HG03280 (cell line): ENCODE data around the gene RBPMS2.

Experiments used
- ATAC-seq: cut with Tn5 transposase; IDR thresholded peaks from one replicate; pipeline ENCODE4 v1.9.1; 2021; ENCODE audit warnings: mild to moderate bottlenecking, moderate library complexity; ENCODE audit not compliant: unreplicated experiment

Gene RBPMS2

GRCh38 chr15:64731805-64732151 lies 43.6 kb downstream of the RBPMS2 start:
- ATAC-seq, result no peak

- ATAC-seq, result peak; percentile 64
Observed at GRCh38 chr15:64731012-64731804, 44.2 kb downstream of the RBPMS2 start.

GRCh38 chr15:64730151-64730550 lies 45.2 kb downstream of the RBPMS2 start:
- no peak for ATAC-seq

DNA sequence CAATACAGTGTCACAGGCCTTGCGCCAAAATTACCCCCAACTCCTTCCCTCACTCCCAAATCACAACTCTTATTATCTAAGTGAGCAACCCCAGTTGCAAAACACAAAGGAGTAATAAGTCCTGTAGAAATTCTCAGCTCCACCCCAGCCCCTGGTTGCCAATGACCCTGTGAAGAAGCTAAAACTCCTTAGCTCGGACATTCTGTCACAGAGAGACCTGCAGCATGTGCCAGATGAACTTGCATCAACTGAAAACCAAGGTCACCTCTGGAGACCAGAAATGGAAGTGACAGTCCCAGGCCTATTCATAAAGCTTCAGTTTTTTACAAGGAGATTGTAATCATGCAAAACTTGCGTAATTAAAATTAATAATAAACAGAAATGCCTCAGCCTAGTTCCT lies 55.2 kb downstream of the RBPMS2 start:
- ATAC-seq, result no peak

DNA sequence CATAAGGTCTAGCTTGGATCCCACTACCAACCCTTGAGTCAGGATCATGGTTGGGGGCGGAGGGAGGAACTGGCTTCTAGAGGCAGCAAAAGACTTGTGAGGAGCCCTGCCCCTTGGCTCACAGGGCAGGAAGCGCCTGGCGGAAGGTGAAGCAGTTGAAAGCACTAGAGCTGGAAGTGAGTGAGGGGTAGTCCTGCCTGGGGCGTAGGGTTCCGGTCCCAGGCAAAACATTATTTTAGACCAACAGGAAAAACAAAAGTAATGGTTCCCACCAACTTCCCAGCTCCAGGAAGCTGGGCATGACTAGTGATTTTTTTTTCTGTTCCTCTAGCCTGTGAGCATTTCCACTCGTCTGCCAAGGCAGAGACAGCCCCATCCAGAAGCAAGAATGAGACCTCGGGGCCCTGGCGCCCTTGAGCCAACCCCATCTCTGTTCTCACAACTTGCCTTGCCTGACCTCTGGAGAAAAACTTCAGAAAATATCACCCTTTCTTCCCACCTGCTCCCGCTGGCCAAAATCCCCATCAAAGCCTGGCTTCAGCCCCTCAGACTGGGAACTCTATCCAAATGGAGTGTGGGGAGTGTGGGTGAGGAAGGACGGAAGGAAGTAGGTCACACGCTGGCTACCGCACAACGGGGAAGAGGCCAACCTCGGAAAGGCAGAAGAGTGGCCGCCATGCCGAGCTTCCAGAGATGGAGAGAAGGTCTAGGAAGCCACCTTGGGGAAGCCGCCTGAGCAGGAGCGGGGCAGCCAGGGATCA lies 57.5 kb downstream of the RBPMS2 start:
- no peak for ATAC-seq

- ATAC-seq, result no peak
Observed at GRCh38 chr15:64717130-64717529, 58.3 kb downstream of the RBPMS2 start.

- no peak for ATAC-seq
Observed at GRCh38 chr15:64716452-64716851, 58.9 kb downstream of the RBPMS2 start.

DNA sequence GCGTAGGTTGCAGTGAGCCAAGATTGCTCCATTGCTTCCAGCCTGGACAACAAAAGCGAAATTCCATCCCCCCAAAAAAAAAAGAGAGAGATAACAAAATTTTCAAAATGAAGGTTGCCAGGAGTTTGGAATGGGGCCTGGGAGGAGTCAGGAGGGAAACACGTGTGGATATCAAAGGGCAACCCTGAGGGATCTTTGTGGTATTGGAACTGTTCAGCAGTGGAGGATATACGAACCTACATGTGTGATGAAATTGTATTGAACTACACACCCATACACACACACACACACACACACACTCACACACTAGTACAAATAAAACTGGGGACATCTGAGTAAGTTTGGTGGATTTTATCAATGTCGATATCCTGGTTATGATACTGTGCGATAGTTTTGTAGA lies 61.8 kb downstream of the RBPMS2 start:
- ATAC-seq, result no peak

GRCh38 chr15:64712353-64712752 lies 63.0 kb downstream of the RBPMS2 start:
- no peak for ATAC-seq

DNA sequence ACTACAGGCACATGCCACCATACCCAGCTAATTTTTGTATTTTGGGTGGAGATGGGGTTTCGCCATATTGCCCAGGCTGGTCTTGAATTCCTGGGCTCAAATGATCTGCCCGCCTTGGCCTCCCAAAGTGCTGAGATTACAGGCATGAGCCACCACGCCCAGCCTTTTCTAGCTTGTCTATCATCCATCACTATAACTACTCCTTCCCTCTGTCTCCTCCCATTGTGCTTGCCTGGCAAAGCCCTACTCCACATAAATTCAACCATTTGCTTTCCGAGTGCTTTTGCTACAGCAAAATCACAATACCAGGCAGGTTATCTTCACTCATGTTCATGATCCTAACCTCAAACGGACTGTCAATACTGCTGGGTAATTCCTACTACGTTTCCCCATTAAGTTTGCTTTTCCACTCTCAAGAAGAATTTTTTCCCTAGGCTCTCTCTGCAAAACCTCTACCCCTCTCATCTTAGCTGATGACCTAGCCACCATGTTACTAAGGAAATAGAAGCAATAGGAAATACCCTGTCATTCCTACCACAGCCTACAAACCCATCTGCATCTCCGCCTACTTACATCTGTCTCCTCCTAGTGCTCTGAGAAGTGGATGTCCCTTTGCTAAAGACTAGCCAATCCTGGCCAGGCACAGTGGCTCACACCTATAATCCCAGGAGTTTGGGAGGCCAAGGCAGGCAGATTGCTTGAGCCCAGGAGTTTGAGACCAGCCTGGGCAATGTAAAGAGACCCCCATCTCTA lies 64.5 kb downstream of the RBPMS2 start:
- ATAC-seq, result no peak

DNA sequence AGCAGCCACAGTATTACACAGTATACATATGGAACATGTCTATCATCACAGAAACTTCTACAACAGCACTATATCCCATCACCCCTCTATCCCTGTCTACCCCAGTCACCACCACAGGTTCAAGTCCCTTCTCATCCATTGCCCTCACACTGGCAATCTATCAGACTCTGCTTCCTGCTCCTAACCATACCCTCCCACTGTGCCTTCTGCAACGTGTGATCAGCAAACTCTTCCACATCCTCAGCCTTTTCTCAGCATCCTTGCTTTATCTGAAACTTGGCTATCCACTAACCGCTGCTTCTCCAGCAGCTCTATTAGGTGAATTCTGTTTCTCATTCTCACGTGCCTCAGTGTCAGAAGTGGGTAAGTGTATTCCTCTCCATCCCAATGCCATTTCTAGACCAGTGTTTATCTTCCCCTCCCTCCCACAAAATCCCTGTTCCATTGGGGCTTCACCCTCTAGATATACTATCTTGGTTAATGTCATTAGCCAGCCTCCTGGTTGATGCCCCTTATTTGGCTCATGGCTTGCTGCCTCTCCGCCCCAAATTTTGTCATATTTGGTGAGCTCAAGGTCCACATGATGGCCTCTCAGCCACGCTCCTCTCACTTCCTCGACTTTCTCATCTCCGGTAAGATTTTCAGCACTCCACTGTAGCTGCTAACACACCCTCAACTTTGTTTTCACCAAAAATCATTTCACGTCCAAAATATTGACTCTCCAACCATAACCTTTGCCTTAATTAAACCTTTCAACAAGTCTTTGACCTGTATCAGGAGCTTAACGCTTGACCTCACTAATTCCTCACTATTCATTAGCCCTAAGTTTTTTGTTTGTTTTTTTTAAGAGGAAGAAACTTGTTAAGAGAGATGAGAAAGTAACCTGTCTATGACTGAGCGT lies 69.1 kb downstream of the RBPMS2 start:
- no peak for ATAC-seq

DNA sequence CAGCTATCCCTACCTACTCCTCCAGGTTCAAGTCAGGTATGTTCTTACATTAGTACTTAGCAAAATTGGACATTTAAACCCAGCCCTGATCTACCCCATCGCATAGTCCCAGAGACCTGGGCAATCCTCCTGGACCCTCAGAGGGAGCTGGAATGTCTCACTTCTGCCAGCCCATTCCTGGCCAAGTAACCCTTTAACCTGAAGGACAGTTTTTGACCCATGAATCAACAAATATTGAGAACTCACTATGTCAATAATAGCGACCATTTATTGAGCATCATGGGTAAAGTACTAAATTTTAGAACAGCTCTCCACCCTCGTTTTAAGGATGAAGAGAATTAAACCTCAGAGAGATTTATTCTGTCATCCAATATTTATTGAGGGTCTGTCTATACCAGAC lies 70.4 kb downstream of the RBPMS2 start:
- ATAC-seq, result no peak

DNA sequence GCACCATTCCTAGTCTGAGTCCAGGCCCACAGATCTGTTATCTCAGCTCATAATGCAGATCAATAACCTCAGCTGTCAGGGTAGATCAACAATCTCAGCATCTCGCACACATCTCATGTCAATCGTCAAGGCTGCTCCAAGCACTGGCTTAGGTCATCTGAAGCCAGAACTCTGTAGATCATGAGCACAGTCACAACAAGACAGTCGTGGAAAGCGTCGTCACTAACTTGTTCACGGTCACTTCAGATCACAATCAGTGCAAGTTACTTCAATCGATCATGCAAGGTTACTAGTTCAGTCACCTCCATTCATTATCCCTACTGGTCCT lies 71.8 kb downstream of the RBPMS2 start:
- ATAC-seq, result no peak

DNA sequence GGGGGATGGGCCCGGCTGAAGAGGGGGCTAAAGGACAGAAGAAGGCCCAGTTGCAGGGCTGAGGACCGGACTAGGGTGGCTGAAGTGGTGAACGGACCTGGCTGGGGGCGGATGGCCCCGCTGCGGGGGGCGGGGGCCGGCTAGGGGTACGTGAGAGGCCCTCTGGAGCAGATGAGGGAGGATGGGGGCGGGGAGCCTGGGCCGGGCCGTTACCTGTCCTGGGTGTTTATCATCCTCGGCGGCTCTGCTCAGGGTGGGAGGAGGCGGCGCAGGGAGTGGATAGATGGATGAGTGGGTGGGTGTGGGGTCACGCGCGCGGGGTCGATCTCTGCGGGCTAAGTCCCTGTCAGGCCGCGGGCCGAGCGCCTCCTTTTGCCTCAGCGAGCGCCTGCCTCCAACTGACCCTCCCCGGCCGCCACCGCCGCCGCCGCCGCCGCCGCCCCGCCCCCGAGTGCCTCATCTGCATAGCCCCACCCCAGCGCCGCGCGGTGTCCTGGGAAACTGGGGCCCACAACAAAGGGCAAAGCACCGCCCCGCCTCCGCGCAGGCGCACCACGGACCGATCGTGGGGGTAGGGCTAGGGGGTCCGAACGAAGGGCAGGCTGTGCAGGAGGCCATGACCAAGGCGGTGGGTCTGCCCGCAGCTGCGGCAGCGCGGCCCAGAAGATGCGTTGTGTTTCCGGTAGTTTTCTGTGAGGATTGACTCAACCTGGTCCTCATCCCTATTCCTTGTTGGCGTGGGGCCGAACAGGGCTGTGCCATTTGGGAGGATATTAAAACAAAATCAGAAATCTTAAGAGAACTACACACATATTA lies 72.4 kb downstream of the RBPMS2 start:
- ATAC-seq, result peak; percentile 83

GRCh38 chr15:64701482-64702184 lies 73.8 kb downstream of the RBPMS2 start:
- no peak for ATAC-seq

GRCh38 chr15:64701051-64701450 lies 74.3 kb downstream of the RBPMS2 start:
- ATAC-seq, result no peak

DNA sequence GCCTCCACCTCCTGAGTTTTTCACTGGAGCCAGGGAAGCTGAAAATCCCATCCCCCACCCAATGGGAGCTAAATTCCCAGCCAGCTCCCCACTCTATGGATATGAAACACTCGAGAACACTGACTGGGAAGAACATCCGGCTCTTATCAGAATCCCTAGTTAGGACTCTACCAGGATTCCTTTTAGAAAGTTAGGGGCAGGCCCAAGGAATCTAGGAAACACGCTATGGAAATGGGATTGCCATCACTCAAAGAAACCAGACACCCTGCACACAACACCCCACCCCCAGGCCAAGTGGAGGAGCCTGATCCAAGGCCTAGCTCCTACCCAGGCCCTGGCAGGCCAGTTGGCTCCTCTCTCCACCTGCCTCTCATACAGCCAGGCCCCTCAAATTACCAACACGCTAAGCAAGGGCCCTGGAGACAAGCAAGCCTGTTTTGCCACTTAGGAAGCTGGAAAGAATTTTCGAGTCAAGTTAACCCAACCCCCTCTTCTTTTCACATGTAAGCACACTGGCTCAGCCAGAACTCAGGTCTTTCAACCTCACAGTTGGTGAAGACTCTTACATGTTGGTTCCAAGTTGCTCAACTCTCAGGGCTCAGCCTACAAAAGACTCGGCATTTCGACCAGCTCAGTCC lies 75.5 kb downstream of the RBPMS2 start:
- no peak for ATAC-seq

- ATAC-seq, result no peak
Observed at GRCh38 chr15:64698823-64699222, 76.6 kb downstream of the RBPMS2 start.

DNA sequence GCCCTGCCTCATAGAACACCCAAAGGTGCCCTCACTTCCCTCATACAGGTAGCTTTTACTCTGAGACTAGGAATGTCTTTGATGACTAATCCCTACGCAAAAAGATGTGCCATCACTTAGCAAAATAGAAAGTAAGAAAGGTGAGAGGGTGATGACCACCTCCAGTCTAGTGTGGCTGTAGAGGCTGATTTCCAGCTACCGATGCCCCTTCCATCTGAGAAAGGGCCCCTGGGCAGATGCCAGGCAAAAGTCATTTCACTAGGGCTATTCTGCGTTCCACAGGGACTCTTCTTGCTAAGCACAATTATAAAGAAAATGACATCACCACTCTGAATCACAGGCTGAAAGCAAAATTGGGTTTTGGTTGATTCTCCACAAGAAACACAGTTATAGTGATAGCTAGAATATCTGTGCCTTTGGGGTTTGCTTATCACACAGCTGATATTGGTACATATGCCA lies 77.4 kb downstream of the RBPMS2 start:
- ATAC-seq, result no peak
